ENCODE measurements around the gene OR5K4. TPM values are rescaled to one million over a fixed set of nuclear protein-coding genes. Genes with fewer than 3 reads are reported as not detected.
"Not testable (repeated sequence)": the region's sequence is repeated elsewhere in the genome, so short reads cannot be mapped to it uniquely, and the experiment has no call there.

OR5K4 gene
- total RNA-seq, 1 donor from 2014 or later = not detected

DNA sequence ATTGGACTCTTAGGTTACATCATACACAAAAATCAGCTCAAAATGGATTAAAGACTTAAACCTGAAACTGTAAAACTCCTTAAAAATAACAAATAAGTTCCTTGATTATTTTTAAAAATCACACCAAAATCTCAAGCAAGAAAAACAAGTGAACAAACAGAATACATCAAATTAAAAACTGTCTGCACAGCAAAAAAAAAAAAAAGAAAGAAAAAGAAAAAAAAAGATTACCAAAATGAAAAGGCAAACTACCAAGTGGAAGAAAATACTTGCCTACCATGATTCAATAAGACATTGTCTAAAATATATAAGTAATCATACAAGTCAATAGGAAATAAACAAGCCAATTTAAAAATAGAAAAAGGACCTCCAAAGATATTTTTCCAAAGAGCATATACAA is 17.5 kb downstream of the OR5K4 start:
- DNase-seq (ENCODE audit: low read depth) = no peak

DNA sequence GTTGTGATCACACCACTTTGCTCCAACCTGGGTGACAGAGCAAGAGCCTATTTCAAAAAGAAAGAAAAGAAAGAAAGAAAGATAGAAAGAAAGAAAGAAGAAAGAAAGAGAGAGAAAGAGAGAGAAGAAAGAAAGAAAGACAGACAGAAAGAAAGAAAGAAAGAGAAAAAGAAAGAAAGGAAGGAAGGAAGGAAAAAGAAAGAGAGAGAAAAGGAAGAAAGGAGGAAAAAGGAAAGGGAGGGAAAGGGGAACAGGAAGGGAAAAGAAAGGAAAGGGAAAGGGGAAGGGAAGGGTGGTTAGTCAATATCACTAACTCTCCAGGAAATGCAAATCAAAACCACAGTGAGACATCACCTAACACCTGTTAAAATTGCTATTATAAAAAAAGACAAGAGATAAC is 18.2 kb downstream of the OR5K4 start:
- no peak for DNase-seq (ENCODE audit: low read depth)

GRCh38 chr3:98372445-98372844 is 18.8 kb downstream of the OR5K4 start:
- DNase-seq (ENCODE audit: low read depth) = no peak

- DNase-seq (ENCODE audit: low read depth) = no peak
Measured at GRCh38 chr3:98376631-98377030, 23.0 kb downstream of the OR5K4 start.

GRCh38 chr3:98388147-98388546 is 34.5 kb downstream of the OR5K4 start:
- no peak for DNase-seq (ENCODE audit: low read depth)

DNA sequence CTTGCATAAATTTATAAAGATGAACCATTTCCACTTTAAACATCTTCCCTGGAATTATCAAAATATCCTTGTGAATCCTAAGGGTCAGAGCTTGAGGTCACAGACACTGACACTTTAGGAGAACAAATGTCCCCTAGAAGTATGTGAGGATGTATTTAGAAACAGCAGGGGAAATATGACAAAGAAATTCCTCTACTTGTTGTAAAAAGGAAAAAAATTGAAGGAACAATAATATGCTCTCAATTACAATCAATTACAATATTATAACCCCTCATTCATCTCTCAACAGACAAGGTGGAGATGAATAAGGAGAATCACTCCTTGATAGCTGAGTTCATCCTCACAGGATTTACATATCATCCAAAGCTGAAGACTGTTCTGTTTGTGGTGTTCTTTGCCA is 36.7 kb downstream of the OR5K4 start, which contains the start of gene OR5K3:
OR5K3 (plus strand) TSS at position 301 of the 400 bp plus-strand sequence; CDS start at position 301, 0 bp downstream.
- DNase-seq (ENCODE audit: low read depth) = no peak

DNA sequence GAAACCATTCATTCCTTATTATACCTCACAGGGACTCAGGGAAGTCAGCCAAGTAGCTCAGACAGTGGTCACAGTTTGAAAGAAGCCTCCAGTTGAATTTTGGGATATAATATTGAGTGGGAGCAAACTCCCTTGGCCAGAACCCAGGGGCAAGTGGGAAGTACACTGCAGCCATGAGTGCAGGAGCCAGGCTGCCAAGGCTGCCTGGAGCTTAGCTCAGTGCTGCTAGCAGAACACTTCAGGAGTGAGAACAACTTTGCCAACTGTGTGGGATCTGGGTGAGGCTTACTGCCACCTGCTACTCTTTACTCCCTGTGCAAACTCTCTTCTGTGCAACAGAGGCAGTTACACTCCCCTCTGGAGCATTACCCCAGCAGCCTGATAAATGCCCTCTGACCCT is 41.4 kb downstream of the OR5K4 start:
- DNase-seq (ENCODE audit: low read depth) = no peak

GRCh38 chr3:98396482-98396881 is 42.8 kb downstream of the OR5K4 start:
- DNase-seq (ENCODE audit: low read depth) = not testable (repeated sequence)

DNA sequence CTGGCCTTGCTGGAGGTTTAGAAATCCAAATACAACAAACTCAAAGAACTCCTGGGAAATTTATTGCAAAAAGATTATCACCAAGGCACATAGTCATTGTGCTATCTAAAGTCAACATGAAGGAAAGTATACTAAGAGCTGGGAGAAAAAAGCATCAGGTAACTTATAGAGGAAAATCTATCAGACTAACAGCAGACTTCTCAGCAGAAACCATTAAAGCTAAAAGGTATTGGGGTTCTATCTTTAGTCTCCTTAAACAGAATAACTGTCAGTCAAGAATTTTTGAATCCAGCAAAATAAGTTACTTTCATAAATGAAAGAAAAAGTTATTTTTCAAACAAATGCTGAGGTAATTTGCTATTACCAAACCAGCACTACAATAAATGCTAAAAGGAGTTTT is 44.9 kb downstream of the OR5K4 start:
- DNase-seq (ENCODE audit: low read depth) = no peak

- no peak for DNase-seq (ENCODE audit: low read depth)
Measured at GRCh38 chr3:98402507-98402906, 48.9 kb downstream of the OR5K4 start.

DNA sequence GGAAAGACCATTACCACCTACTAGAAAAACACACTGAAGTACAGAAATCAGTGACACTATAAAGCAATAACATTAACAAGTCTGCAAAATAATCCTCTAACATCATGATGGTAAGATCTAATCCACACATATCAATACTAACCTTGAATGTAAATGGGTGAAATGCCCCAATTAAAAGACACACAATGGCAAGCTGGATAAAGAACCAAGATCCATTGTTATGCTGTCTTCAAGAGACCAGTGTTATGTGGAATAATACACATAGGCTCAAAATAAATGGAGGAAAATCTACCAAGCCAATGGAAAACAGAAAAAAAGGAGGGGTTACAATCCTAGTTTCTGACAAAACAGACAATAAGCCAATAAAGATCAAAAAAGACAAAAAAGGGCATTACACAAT is 50.4 kb downstream of the OR5K4 start:
- DNase-seq (ENCODE audit: low read depth) = no peak

Other genes starting within 250 kb of the OR5K4 start
- not detected in 2 replicates for gene OR5H1, start 223.1 kb upstream of the OR5K4 start, total RNA-seq
- not detected in 2 replicates for gene OR5H14, start 206.4 kb upstream of the OR5K4 start, total RNA-seq
- not detected in 2 replicates for gene OR5H15, start 187.2 kb upstream of the OR5K4 start, total RNA-seq
- not detected in 2 replicates for gene OR5H6, start 89.6 kb upstream of the OR5K4 start, total RNA-seq
- not detected in 2 replicates for gene OR5H2, start 71.3 kb upstream of the OR5K4 start, total RNA-seq
- gene OR5K3, start 36.8 kb downstream of the OR5K4 start, total RNA-seq = not detected in 2 replicates
- gene OR5K1, start 109.3 kb downstream of the OR5K4 start, total RNA-seq = not detected in 2 replicates
- not detected in 2 replicates for gene OR5K2, start 143.8 kb downstream of the OR5K4 start, total RNA-seq
- 54.4 and 57.1 TPM in 2 replicates for gene CLDND1, start 169.0 kb downstream of the OR5K4 start, total RNA-seq
- not detected in 2 replicates for gene GPR15, start 178.1 kb downstream of the OR5K4 start, total RNA-seq
- 18.2 and 19.1 TPM in 2 replicates for gene CPOX, start 239.8 kb downstream of the OR5K4 start, total RNA-seq

All from myocyte (in vitro differentiated cells).